RWPE1 (cell line): ENCODE measurements around the gene RHOT2.

ENCODE experiments used
- CTCF ChIA-PET: fragments of 350-600 bp; sonication (Branson Sonifier 250); formaldehyde crosslinking; extraction: SDS; loops from one replicate; lab custom pipeline; 2021; lab: Yijun Ruan, JAX
- POLR2A ChIA-PET: fragments of 400-600 bp; formaldehyde crosslinking; extraction: SDS; loops from one replicate; lab custom pipeline; 2020; ENCODE audit warnings: antibody characterized with exemption; ENCODE audit not compliant: low non-redundant PET; lab: Yijun Ruan, JAX
- DNase-seq: peaks from one replicate; pipeline ENCODE4 v3.0.0; 2012; ENCODE audit warnings: low spot score
- H3K27ac ChIP-seq: fragments of 450-650 bp; 2 replicates; pipeline ENCODE4 v1.5.1; 2017
- TF ChIP-seq, protein P1 (sequence below): fragments of 450-650 bp; conservative IDR thresholded peaks from 2 replicates; pipeline ENCODE4 v1.5.1; 2017; ENCODE audit warnings: low read depth, mild to moderate bottlenecking

Gene RHOT2

DNA sequence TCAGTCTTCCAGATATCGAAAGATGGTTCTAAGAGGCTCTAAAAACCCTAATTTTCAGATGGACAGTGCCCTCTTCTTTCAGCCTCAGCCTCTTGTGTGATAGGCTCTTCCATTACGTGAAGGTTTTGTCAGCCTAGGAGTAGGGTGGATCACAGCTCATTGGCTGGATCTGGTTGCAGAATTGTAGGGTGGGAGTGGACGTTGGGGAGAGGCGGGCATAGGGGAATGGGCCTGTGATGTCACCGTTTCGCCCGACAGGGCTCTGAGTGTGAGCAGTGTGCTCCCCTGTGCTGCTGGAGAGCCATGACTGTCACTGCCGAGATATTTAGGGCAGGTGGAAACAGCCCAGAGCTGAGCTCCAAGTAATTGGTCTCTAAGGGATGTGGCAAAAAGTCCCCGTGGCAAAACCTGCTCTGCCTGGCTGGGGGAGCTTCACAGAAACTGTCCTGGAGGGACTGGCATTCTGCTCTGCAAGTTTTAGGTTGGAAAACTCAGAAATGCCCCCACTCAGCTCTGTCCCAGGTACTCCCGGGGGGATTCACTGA is 43.3 kb upstream of the RHOT2 start:
- TF ChIP-seq, protein P1, sequence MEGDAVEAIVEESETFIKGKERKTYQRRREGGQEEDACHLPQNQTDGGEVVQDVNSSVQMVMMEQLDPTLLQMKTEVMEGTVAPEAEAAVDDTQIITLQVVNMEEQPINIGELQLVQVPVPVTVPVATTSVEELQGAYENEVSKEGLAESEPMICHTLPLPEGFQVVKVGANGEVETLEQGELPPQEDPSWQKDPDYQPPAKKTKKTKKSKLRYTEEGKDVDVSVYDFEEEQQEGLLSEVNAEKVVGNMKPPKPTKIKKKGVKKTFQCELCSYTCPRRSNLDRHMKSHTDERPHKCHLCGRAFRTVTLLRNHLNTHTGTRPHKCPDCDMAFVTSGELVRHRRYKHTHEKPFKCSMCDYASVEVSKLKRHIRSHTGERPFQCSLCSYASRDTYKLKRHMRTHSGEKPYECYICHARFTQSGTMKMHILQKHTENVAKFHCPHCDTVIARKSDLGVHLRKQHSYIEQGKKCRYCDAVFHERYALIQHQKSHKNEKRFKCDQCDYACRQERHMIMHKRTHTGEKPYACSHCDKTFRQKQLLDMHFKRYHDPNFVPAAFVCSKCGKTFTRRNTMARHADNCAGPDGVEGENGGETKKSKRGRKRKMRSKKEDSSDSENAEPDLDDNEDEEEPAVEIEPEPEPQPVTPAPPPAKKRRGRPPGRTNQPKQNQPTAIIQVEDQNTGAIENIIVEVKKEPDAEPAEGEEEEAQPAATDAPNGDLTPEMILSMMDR, result no peak
- no peak for DNase-seq
- POLR2A ChIA-PET, result no interaction called here
- peak overlapping the region; percentile 97 for H3K27ac ChIP-seq
- CTCF ChIA-PET, result interaction anchor here (0.7 to 1.4 kb wide), 2 partner anchors 32 to 35 kb away, joined by 4 to 5 read pairs; no protein-coding TSS in a partner anchor

DNA sequence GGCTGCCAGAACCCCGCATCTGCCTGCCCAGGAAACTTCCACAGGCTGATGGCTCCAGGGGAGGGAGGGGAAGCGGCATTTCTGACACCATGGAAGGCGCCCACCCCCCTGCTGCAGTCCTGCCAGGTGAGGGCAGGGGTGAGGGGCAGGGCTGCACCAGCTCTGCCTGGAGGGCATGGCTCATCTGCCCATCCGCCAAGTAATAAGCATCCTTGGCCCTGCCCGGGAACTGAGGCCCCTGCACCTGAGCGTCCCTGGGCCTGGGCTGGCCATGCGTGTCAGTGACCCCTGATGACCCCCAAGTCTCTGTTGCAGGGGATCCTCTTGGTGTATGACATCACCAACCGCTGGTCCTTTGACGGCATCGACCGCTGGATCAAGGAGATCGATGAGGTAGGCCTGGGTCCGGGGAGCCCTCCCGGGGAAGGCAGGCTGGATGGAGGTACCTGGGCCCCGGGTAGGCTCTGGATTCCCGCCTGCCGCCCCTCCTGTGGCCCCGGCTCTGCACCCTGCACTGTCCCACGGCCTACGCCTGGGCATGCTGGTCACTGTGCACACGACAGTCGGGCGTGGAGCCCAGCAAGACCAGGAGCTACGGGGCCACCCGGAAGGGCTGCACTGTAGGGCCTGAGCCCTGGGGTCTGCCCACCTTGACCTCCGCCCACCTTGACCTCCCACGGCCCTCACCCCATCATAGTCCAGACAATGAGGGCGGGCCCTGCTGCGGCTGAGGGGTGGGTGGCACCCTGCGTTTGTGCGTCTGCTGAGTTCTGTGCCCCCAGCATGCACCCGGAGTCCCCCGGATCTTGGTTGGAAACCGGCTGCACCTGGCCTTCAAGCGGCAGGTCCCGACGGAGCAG is 42.6 kb upstream of the RHOT2 start:
- H3K27ac ChIP-seq, result peak overlapping the region; percentile 97
- DNase-seq, result no peak
- TF ChIP-seq, protein P1, result no peak
- CTCF ChIA-PET, result interaction anchor here (1.4 kb wide), 1 partner anchor 33 kb away, joined by 5 read pairs; no protein-coding TSS in a partner anchor
- POLR2A ChIA-PET, result no interaction called here

DNA sequence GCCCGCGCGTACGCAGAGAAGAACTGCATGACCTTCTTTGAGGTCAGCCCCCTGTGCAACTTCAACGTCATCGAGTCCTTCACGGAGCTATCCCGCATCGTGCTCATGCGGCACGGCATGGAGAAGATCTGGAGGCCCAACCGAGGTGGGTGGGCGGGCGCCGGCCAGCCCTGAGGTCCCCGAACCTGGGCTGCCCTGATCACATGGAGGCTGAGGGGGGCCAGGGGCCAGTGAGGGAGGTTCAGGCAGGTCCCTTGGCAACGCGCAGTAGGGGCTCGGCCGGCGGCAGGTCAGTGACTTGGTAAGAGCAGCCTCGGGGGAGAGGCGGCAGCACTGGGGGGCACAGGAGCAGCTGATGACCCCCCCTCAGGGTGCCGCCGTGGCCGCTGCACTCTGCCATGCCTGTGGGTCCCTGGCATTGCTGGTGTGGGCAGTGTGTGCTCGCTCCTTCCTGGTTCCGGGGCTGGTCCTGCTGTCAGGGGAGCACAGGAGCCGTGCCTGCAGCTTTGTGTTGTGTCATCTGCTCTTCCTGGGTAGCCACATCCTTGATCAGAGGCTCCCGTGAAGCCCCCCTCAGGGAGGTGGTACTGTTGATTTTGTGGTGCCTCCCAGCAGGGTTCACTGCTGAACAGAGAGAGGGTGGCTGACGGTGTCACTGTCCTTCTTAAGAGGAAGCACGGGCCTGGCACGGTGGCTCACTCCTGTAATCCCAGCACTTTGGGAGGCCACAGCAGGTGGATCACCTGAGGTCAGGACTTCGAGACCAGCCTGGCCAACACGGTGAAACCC is 41.8 kb upstream of the RHOT2 start:
- no peak for DNase-seq
- ChIA-PET CTCF (interaction anchor here (1.4 kb wide), 1 partner anchor 22 kb away, joined by 5 read pairs; no protein-coding TSS in a partner anchor), POLR2A (interaction anchor here (1.0 kb wide), 1 partner anchor 10 kb away, joined by 3 read pairs; the partner anchor contains the start of gene METTL26)
- peak overlapping the region; percentile 97 for H3K27ac ChIP-seq
- TF ChIP-seq, protein P1, result no peak

DNA sequence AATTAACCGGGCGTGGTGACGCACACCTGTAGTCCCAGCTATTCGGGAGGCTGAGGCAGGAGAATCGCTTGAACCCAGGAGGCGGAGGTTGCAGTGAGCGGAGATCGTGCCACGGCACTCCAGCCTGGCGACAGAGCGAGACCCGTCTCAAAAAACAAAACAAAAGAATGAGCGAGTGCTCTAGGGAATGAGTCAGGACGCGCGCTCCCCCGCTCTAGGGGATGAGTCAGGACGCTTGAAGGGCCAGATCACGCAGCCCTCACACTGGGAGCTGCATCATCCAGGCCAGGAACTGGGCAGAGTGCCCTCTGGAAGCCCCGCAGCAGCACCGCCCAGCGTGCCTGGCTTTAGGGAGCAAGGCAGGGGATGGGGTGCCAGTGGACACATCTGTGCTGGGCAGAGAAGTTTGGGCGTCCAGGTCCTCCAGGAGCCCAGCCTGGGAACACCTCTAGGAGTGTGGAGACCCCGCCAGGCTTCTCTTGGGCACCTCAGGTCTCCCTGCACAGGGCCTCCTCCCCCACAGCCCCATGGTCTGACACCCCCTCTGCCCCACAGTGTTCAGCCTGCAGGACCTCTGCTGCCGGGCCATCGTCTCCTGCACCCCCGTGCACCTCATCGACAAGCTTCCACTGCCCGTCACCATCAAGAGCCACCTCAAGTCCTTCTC is 41.0 kb upstream of the RHOT2 start:
- H3K27ac ChIP-seq, result peak overlapping the region; percentile 97
- peak; percentile 91 for DNase-seq
- ChIA-PET CTCF (interaction anchor here (1.4 to 1.7 kb wide), 2 partner anchors 21 to 35 kb away, joined by 5 to 6 read pairs; no protein-coding TSS in a partner anchor), POLR2A (interaction anchor here (1.0 kb wide), 1 partner anchor 10 kb away, joined by 3 read pairs; the partner anchor contains the start of gene METTL26)
- TF ChIP-seq, protein P1, result no peak

DNA sequence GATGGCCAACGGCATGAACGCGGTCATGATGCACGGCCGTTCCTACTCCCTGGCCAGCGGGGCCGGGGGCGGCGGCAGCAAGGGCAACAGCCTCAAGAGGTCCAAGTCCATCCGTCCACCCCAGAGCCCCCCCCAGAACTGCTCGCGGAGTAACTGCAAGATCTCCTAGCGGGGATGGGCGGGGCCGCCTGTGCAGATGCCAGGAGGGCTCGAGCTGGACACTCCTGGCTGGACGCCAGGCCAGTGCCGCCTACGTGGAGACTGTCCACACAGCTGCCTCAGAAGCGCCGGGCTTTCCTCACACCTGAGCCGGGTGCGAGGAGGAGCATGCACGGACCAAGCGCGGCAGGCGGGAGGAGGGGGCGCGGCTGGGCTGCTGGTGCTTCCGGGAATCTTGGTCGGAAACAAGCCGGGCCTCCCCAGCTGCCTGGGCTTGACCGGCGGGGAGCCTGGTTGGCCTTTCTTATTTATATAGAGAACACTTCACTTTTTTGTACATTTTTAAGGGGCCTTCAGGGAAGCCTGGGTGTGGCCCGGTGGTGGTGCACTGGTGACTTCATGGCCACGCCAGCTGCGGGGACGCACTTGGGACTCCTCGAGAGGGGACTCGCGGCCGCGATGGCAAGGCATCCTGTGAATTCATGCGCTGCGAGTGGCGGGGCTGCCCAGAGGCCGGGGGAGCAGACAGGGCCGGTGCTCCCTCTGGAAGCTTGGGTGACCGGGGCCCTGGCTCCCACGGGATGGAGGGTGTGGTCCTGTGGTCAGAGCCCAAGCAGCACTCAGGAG is 40.3 kb upstream of the RHOT2 start:
- ChIA-PET CTCF (interaction anchor here (1.4 to 1.7 kb wide), 2 partner anchors 20 to 36 kb away, joined by 5 to 6 read pairs; no protein-coding TSS in a partner anchor), POLR2A (interaction anchor here (1.0 kb wide), 1 partner anchor 9 kb away, joined by 3 read pairs; the partner anchor contains the start of gene METTL26)
- no peak for DNase-seq
- TF ChIP-seq, protein P1, result no peak
- peak overlapping the region; percentile 97 for H3K27ac ChIP-seq
